ENCODE results near the gene BACH2.

The BACH2 gene

GRCh38 chr6:90218959-90219208 lies 77.8 kb downstream of the BACH2 start:
- Histone ChIP-seq H3K4me3 (ENCODE audit: low read depth, low read length) (peak overlapping the region; percentile 20), H3K27me3 (ENCODE audit: control insufficient read depth, insufficient read depth, low read length) (no peaks in the 10 kb centered on the region), H3K4me2 (ENCODE audit: low read length) (peak overlapping the region; percentile 70), H3K27ac (peak overlapping the region; percentile 93), H2AFZ (peak overlapping the region; percentile 64), H3K36me3 (ENCODE audit: control insufficient read depth, insufficient read depth, low read length) (no peaks in the 10 kb centered on the region), H3K79me2 (no peaks in the 10 kb centered on the region), H3K4me1 (peaks cover 38% of the 10 kb centered on the region), H3K9ac (no peak overlapping the region), H3K9me3 (ENCODE audit: control insufficient read depth, low read length) (no peaks in the 10 kb centered on the region)
- no peak for TF ChIP-seq CTCF (IDR thresholded peaks at IDR 0.05)

GRCh38 chr6:90217506-90218127 lies 79.0 kb downstream of the BACH2 start:
- H2AFZ ChIP-seq = peak overlapping the region; percentile 64
- no peaks in the 10 kb centered on the region for H3K27me3 ChIP-seq (ENCODE audit: control insufficient read depth, insufficient read depth, low read length)
- no peaks in the 10 kb centered on the region for H3K79me2 ChIP-seq
- no peak overlapping the region for H3K9ac ChIP-seq
- peak overlapping the region; percentile 20 for H3K4me3 ChIP-seq (ENCODE audit: low read depth, low read length)
- TF ChIP-seq CTCF (IDR thresholded peaks at IDR 0.05) = no peak
- H3K36me3 ChIP-seq (ENCODE audit: control insufficient read depth, insufficient read depth, low read length) = no peaks in the 10 kb centered on the region
- H3K4me1 ChIP-seq = peaks cover 38% of the 10 kb centered on the region
- H3K27ac ChIP-seq = peak overlapping the region; percentile 93
- H3K4me2 ChIP-seq (ENCODE audit: low read length) = peak overlapping the region; percentile 70
- H3K9me3 ChIP-seq (ENCODE audit: control insufficient read depth, low read length) = no peaks in the 10 kb centered on the region

- peak overlapping the region; percentile 14 for H3K27ac ChIP-seq
- H3K4me3 ChIP-seq (ENCODE audit: low read depth, low read length) = no peak overlapping the region
- no peak overlapping the region for H3K9ac ChIP-seq
- H3K9me3 ChIP-seq (ENCODE audit: control insufficient read depth, low read length) = no peaks in the 10 kb centered on the region
- TF ChIP-seq CTCF (IDR thresholded peaks at IDR 0.05) = no peak
- H2AFZ ChIP-seq = no peak overlapping the region
- H3K27me3 ChIP-seq (ENCODE audit: control insufficient read depth, insufficient read depth, low read length) = no peaks in the 10 kb centered on the region
- no peak overlapping the region for H3K4me2 ChIP-seq (ENCODE audit: low read length)
- peaks cover 38% of the 10 kb centered on the region for H3K4me1 ChIP-seq
- no peaks in the 10 kb centered on the region for H3K79me2 ChIP-seq
- no peaks in the 10 kb centered on the region for H3K36me3 ChIP-seq (ENCODE audit: control insufficient read depth, insufficient read depth, low read length)
These were observed 80.3 kb downstream of the BACH2 start for GRCh38 chr6:90216072-90216977.

- no peak overlapping the region for H3K4me3 ChIP-seq (ENCODE audit: low read depth, low read length)
- TF ChIP-seq CTCF (IDR thresholded peaks at IDR 0.05) = no peak
- H3K4me2 ChIP-seq (ENCODE audit: low read length) = no peak overlapping the region
- H3K4me1 ChIP-seq = peaks cover 29% of the 10 kb centered on the region
- no peaks in the 10 kb centered on the region for H3K27me3 ChIP-seq (ENCODE audit: control insufficient read depth, insufficient read depth, low read length)
- no peaks in the 10 kb centered on the region for H3K9me3 ChIP-seq (ENCODE audit: control insufficient read depth, low read length)
- no peak overlapping the region for H3K27ac ChIP-seq
- no peak overlapping the region for H2AFZ ChIP-seq
- no peak overlapping the region for H3K9ac ChIP-seq
- H3K79me2 ChIP-seq = peaks cover 2% of the 10 kb centered on the region
- no peaks in the 10 kb centered on the region for H3K36me3 ChIP-seq (ENCODE audit: control insufficient read depth, insufficient read depth, low read length)
These were observed 81.7 kb downstream of the BACH2 start for GRCh38 chr6:90214966-90215365.

Measured in parathyroid adenoma (tissue), 2 donors.